GM20431 (cell line): Measurements from ENCODE around the gene NPTN.
"Not testable (repeated sequence)": the region's sequence is repeated elsewhere in the genome, so short reads cannot be mapped to it uniquely, and the experiment has no call there.

Source experiments
- in situ Hi-C: fragments of 300-500 bp; cut with MseI, MboI; formaldehyde crosslinking; loops from one replicate; pipeline ENCODE4 v1.15.0; 2020; ENCODE audit warnings: low sequenced_read_pairs; ENCODE audit not compliant: unreplicated experiment

NPTN gene

GRCh38 chr15:73575636-73576247 lies 57.4 kb downstream of the NPTN start:
- in situ Hi-C loops: no loop called here

GRCh38 chr15:73573572-73573971 lies 59.6 kb downstream of the NPTN start:
- in situ Hi-C loops: no loop called here

GRCh38 chr15:73573037-73573436 lies 60.2 kb downstream of the NPTN start:
- in situ Hi-C loops: no loop called here

- in situ Hi-C loops: no loop called here
Measured at GRCh38 chr15:73572296-73572695, 60.9 kb downstream of the NPTN start.

GRCh38 chr15:73571346-73571745 lies 61.8 kb downstream of the NPTN start:
- in situ Hi-C loops: no loop called here

GRCh38 chr15:73570355-73571032 lies 62.7 kb downstream of the NPTN start:
- in situ Hi-C loops: no loop called here

- in situ Hi-C loops: no loop called here
Measured at GRCh38 chr15:73569361-73569760, 63.8 kb downstream of the NPTN start.

- in situ Hi-C loops: no loop called here
Measured at GRCh38 chr15:73568564-73569280, 64.5 kb downstream of the NPTN start.

GRCh38 chr15:73567020-73567419 lies 66.2 kb downstream of the NPTN start:
- in situ Hi-C loops: no loop called here

GRCh38 chr15:73564255-73564654 lies 68.9 kb downstream of the NPTN start:
- in situ Hi-C loops: no loop called here

- in situ Hi-C loops: no loop called here
Measured at GRCh38 chr15:73560501-73561117, 72.6 kb downstream of the NPTN start.

GRCh38 chr15:73558529-73558928 lies 74.7 kb downstream of the NPTN start:
- in situ Hi-C loops: no loop called here

GRCh38 chr15:73555080-73555479 lies 78.1 kb downstream of the NPTN start:
- in situ Hi-C loops: no loop called here

GRCh38 chr15:73550190-73550589 lies 83.0 kb downstream of the NPTN start:
- in situ Hi-C loops: no loop called here

GRCh38 chr15:73548925-73549324 lies 84.3 kb downstream of the NPTN start:
- in situ Hi-C loops: not testable (repeated sequence)

GRCh38 chr15:73541479-73541878 lies 91.7 kb downstream of the NPTN start:
- in situ Hi-C loops: no loop called here

- in situ Hi-C loops: no loop called here
Measured at GRCh38 chr15:73540161-73540560, 93.0 kb downstream of the NPTN start.

GRCh38 chr15:73539212-73540128 lies 93.7 kb downstream of the NPTN start:
- in situ Hi-C loops: no loop called here

GRCh38 chr15:73538563-73539211 lies 94.5 kb downstream of the NPTN start:
- in situ Hi-C loops: no loop called here
